Esophagus (tissue), 2 donors: ENCODE data around the gene GHDC. TPM values are rescaled to one million over a fixed set of nuclear protein-coding genes. Genes with fewer than 3 reads are reported as not detected.
"Not testable (repeated sequence)": the region's sequence is repeated elsewhere in the genome, so short reads cannot be mapped to it uniquely, and the experiment has no call there.

ENCODE experiments used
- H3K27ac ChIP-seq, 2 donors: one replicate each; pipeline ENCODE4 v1.5.1; 2013; ENCODE audit warnings: low read depth in 2 of 2, mild to moderate bottlenecking in 2 of 2, inconsistent platforms in 1 of 2, low read length in 1 of 2, moderate library complexity in 1 of 2
- H3K27me3 ChIP-seq, 2 donors: one replicate each; pipeline ENCODE4 v1.6.1; 2013; ENCODE audit warnings: low read length in 2 of 2, control low read depth in 1 of 2, mild to moderate bottlenecking in 1 of 2; ENCODE audit not compliant: insufficient read depth in 2 of 2, control insufficient read depth in 1 of 2
- H3K36me3 ChIP-seq, 2 donors: one replicate each; pipeline ENCODE4 v1.6.1; 2013; ENCODE audit warnings: low read length in 1 of 2; ENCODE audit not compliant: control insufficient read depth in 2 of 2, insufficient read depth in 2 of 2
- H3K4me1 ChIP-seq, 2 donors: one replicate each; pipeline ENCODE4 v1.6.1; 2013; ENCODE audit warnings: low read length in 1 of 2; ENCODE audit not compliant: control insufficient read depth in 2 of 2, insufficient read depth in 2 of 2
- H3K4me3 ChIP-seq, 2 donors: one replicate each; pipeline ENCODE4 v1.5.1; 2013; ENCODE audit warnings: low read length in 2 of 2, mild to moderate bottlenecking in 2 of 2, low read depth in 1 of 2, moderate library complexity in 1 of 2
- H3K9me3 ChIP-seq, 2 donors: one replicate each; pipeline ENCODE4 v1.6.1; 2013; ENCODE audit warnings: mild to moderate bottlenecking in 2 of 2, low read depth in 1 of 2, low read length in 1 of 2, moderate library complexity in 1 of 2; ENCODE audit not compliant: control insufficient read depth in 2 of 2, insufficient read depth in 1 of 2
- WGBS, 2 donors: extraction: QIAGEN DNeasy Blood & Tissue Kit; methylation state at CpG; one replicate each; pipeline ENCODE4 v1.1.7; 2013; 5-methylcytosine and 5-hydroxymethylcytosine counted together
- polyA plus RNA-seq, 2 donors: library from polyadenylated mRNA; stranded (reverse); fragments of 200-250 nt; gene quantifications; one replicate each; pipeline ENCODE4 v1.2.3, GENCODE V29; 2013
- donor health status: healthy with polysubstance abuse.
- donor health status: Bipolar disorder and iron deficiency.

Gene GHDC
- polyA plus RNA-seq, 2 donors = 4.6 to 7.0 TPM

- Histone ChIP-seq H3K4me1 (peaks cover 2 to 7% of the 10 kb centered on the region in 2 donors), H3K36me3 (no peaks in the 10 kb centered on the region), H3K27me3 (no peaks in the 10 kb centered on the region), H3K9me3 (no peaks in the 10 kb centered on the region), H3K27ac (peak overlapping the region in 1 of 2 donors; percentile 83), H3K4me3 (peak overlapping the region; percentile 81 to 85)
- 80 to 81% methylated on average over 12 of the region's 12 CpGs for WGBS, 2 donors
These were observed 902 bp downstream of the GHDC start for GRCh38 chr17:42193216-42193968.

- H3K4me3 ChIP-seq = no peak overlapping the region
- H3K4me1 ChIP-seq = peaks cover 2 to 7% of the 10 kb centered on the region in 2 donors
These were observed 1.8 kb downstream of the GHDC start for GRCh38 chr17:42192189-42193126.

GRCh38 chr17:42191275-42191608 lies 3.1 kb downstream of the GHDC start:
- Histone ChIP-seq H3K27me3 (no peaks in the 10 kb centered on the region), H3K4me3 (no peak overlapping the region), H3K27ac (no peak overlapping the region), H3K36me3 (no peaks in the 10 kb centered on the region), H3K4me1 (peaks cover 2 to 7% of the 10 kb centered on the region in 2 donors), H3K9me3 (no peaks in the 10 kb centered on the region)
- 95% methylated on average over 5 of the region's 5 CpGs for WGBS, 2 donors

More at GRCh38 chr17:42192189-42193126, 1.8 kb downstream of the GHDC start:
- 92 to 93% methylated on average over 23 of the region's 23 CpGs for WGBS, 2 donors
- Histone ChIP-seq H3K27me3 (no peaks in the 10 kb centered on the region), H3K27ac (no peak overlapping the region), H3K36me3 (no peaks in the 10 kb centered on the region), H3K9me3 (no peaks in the 10 kb centered on the region)

- 80 to 87% methylated on average over 16 to 17 of the region's 17 CpGs for WGBS, 2 donors
- no peaks in the 10 kb centered on the region for H3K27me3 ChIP-seq
- no peaks in the 10 kb centered on the region for H3K9me3 ChIP-seq
- H3K27ac ChIP-seq = no peak overlapping the region
- no peaks in the 10 kb centered on the region for H3K36me3 ChIP-seq
- H3K4me3 ChIP-seq = no peak overlapping the region
- H3K4me1 ChIP-seq = peaks cover 2 to 7% of the 10 kb centered on the region in 2 donors
These were observed 3.6 kb downstream of the GHDC start for GRCh38 chr17:42190491-42191274.

GRCh38 chr17:42189651-42189965 lies 4.7 kb downstream of the GHDC start:
- no peaks in the 10 kb centered on the region for H3K9me3 ChIP-seq
- no peak overlapping the region for H3K4me3 ChIP-seq
- H3K4me1 ChIP-seq = peaks cover 2 to 8% of the 10 kb centered on the region in 2 donors
- 69 to 84% methylated on average over 11 of the region's 11 CpGs for whole genome bisulfite sequencing, 2 donors
- H3K36me3 ChIP-seq = no peaks in the 10 kb centered on the region
- no peak overlapping the region for H3K27ac ChIP-seq
- H3K27me3 ChIP-seq = no peaks in the 10 kb centered on the region

- Histone ChIP-seq H3K36me3 (no peaks in the 10 kb centered on the region), H3K4me1 (peaks cover 0 to 10% of the 10 kb centered on the region in 2 donors), H3K27me3 (no peaks in the 10 kb centered on the region), H3K9me3 (no peaks in the 10 kb centered on the region), H3K27ac (no peak overlapping the region), H3K4me3 (no peak overlapping the region)
- WGBS, 2 donors = 82 to 84% methylated on average over 19 of the region's 19 CpGs
These were observed 5.3 kb downstream of the GHDC start for GRCh38 chr17:42188749-42189650.

GRCh38 chr17:42187833-42188232 lies 6.5 kb downstream of the GHDC start:
- Histone ChIP-seq H3K9me3 (no peaks in the 10 kb centered on the region), H3K27me3 (no peaks in the 10 kb centered on the region), H3K4me3 (no peak overlapping the region), H3K36me3 (no peaks in the 10 kb centered on the region), H3K4me1 (peaks cover 0 to 10% of the 10 kb centered on the region in 2 donors), H3K27ac (no peak overlapping the region)
- 76 to 81% methylated on average over 2 of the region's 2 CpGs for WGBS, 2 donors

GRCh38 chr17:42186191-42186590 lies 8.1 kb downstream of the GHDC start:
- WGBS, 2 donors = 88 to 90% methylated on average over 5 of the region's 5 CpGs

GRCh38 chr17:42185621-42185930 lies 8.7 kb downstream of the GHDC start:
- WGBS, 2 donors = 68 to 71% methylated on average over 6 to 7 of the region's 7 CpGs
- H3K36me3 ChIP-seq = no peaks in the 10 kb centered on the region
- H3K4me1 ChIP-seq = peaks cover 5 to 10% of the 10 kb centered on the region in 2 donors
- H3K27ac ChIP-seq = no peak overlapping the region
- no peak overlapping the region for H3K4me3 ChIP-seq
- no peaks in the 10 kb centered on the region for H3K9me3 ChIP-seq
- peaks cover 0 to 2% of the 10 kb centered on the region in 2 donors for H3K27me3 ChIP-seq

More at GRCh38 chr17:42186191-42186590, 8.1 kb downstream of the GHDC start:
- not testable (repeated sequence) for H3K9me3 ChIP-seq, H3K27ac ChIP-seq, H3K27me3 ChIP-seq, H3K4me1 ChIP-seq, H3K36me3 ChIP-seq, H3K4me3 ChIP-seq
